Heart left ventricle (tissue), 16 donors: Measurements from ENCODE around the gene KCNG2. TPM values are rescaled to one million over a fixed set of nuclear protein-coding genes. Genes with fewer than 3 reads are reported as not detected.
A peak's percentile ranks its signal among the peaks of the same experiment; 100 is the strongest.

Source experiments
- ATAC-seq, 4 donors: fragments of 200-7000 bp; cut with Tn5 transposase; one replicate each; pipeline ENCODE4 v1.9.1; 2020 to 2022; ENCODE audit warnings: moderate library complexity in 4 of 4, mild to moderate bottlenecking in 3 of 4, moderate number of reproducible peaks in 1 of 4
- DNase-seq, 5 donors: peaks; one replicate each; pipeline ENCODE4 v3.0.0-alpha.2; 2020
- H3K27ac ChIP-seq, 12 donors: fragments of 200-600 bp; sonication (generic) in 4 of 12; one replicate each; pipeline versions ENCODE4 v1.5.0 to v1.8.0; 2016 to 2022; ENCODE audit warnings: mild to moderate bottlenecking in 2 of 12
- H3K27me3 ChIP-seq, 9 donors: fragments of 200-600 bp; sonication (generic) in 2 of 9; one replicate each; pipeline versions ENCODE4 v1.5.1 to v1.8.0; 2016 to 2022; ENCODE audit warnings: mild to moderate bottlenecking in 3 of 9
- H3K36me3 ChIP-seq, 9 donors: fragments of 200-600 bp; sonication (generic) in 2 of 9; one replicate each; pipeline versions ENCODE4 v1.5.0 to v1.8.0; 2018 to 2022; ENCODE audit warnings: mild to moderate bottlenecking in 2 of 9
- H3K4me1 ChIP-seq, 12 donors: fragments of 200-600 bp; sonication (generic) in 4 of 12; one replicate each; pipeline versions ENCODE4 v1.5.0 to v1.8.0; 2016 to 2022; ENCODE audit warnings: mild to moderate bottlenecking in 3 of 12
- H3K4me3 ChIP-seq, 12 donors: fragments of 200-600 bp; sonication (generic) in 4 of 12; one replicate each; pipeline versions ENCODE4 v1.5.0 to v1.8.0; 2017 to 2022; ENCODE audit warnings: mild to moderate bottlenecking in 9 of 12, moderate library complexity in 4 of 12
- H3K9me3 ChIP-seq, 12 donors: fragments of 200-600 bp; sonication (generic) in 4 of 12; one replicate each; pipeline versions ENCODE4 v1.5.0 to v1.8.0; 2016 to 2022; ENCODE audit warnings: mild to moderate bottlenecking in 1 of 12
- POLR2A ChIP-seq, 2 donors: fragments of 450-650 bp; IDR thresholded peaks; one replicate each; pipeline ENCODE4 v1.6.1; 2017; ENCODE audit warnings: antibody characterized with exemption in 2 of 2, mild to moderate bottlenecking in 2 of 2, moderate library complexity in 2 of 2
- WGBS, 4 donors: extraction: QIAGEN DNeasy Blood & Tissue Kit in 2 of 4; methylation state at CpG; one replicate each; pipeline versions ENCODE4 v1.1.5 to v1.1.7; 2013 to 2018; 5-methylcytosine and 5-hydroxymethylcytosine counted together
- intact Hi-C, 10 donors: fragments of 100-400 bp; cut with DNase I; formaldehyde crosslinking; loops; one replicate each; pipeline versions ENCODE4 v1.11.1 to v1.14.2; 2022
- polyA plus RNA-seq, 2 donors: library from polyadenylated mRNA; stranded (reverse); fragments of 200-250 nt; gene quantifications; one replicate each; pipeline ENCODE4 v1.2.3, GENCODE V29; 2013
- total RNA-seq, 9 donors: library from RNA; depleted of rRNA in 2 of 9; stranded (reverse); fragments of >200 nt in 2 of 9; fragmentation: NEBNext Ultra II Directional in 3 of 9; extraction: Animal tissue kit (Norgen Biotek cat#: 25700) in 3 of 9; gene quantifications; one replicate each; pipeline versions ENCODE4 v1.1.0 to v1.2.4, GENCODE V29; 2016 to 2023
- TF ChIP-seq, protein P1 (sequence below), 12 donors: fragments of 200-600 bp; sonication (generic) in 4 of 12; IDR thresholded peaks; one replicate each; pipeline versions ENCODE4 v1.5.0 to v1.8.0; 2018 to 2022; ENCODE audit warnings: antibody characterized with exemption in 12 of 12, mild to moderate bottlenecking in 5 of 12
- donor health status: ischemic (EF 13 %, LVEDD 7.1; RV severe dilation, severe dysfunction).
- donor health status: healthy with polysubstance abuse.
- donor health status: DM: no; HTN: yes; CAD: no.
- donor health status: DM: no; HTN: no; CAD: no.
- donor health status: ischemic (EF 25% LVEDD 6.9; RV normal size, moderate dysfunction).
- donor health status: ischemic (EF 25% LVEDD 5.7; RV mildly dilated, moderate dysfunction).
- donor health status: healthy.
- donor health status: DM: yes; HTN: yes; CAD: no.
- donor health status: ischemic (EF 35%, LVEDD 5.7; RV mildly dilated, moderate dysfunction).
- donor health status: nonischemic (EF 11% LVEDD 7.7; RV severe dilation, severe dysfunction).
- donor health status: DM: yes; HTN: yes; CAD: no.
- donor health status: PGD.
- donor health status: ischemic (EF 29% LVEDD 5.4; RV normal size, mild dysfunction).
- donor health status: nonischemic (EF 23%, LVEDD 6.1; RV moderate dilation, normal function).

The KCNG2 gene
- total and polyA plus RNA-seq, 11 donors = 0.07 to 1.5 (median 0.18) TPM; not detected in 8

DNA sequence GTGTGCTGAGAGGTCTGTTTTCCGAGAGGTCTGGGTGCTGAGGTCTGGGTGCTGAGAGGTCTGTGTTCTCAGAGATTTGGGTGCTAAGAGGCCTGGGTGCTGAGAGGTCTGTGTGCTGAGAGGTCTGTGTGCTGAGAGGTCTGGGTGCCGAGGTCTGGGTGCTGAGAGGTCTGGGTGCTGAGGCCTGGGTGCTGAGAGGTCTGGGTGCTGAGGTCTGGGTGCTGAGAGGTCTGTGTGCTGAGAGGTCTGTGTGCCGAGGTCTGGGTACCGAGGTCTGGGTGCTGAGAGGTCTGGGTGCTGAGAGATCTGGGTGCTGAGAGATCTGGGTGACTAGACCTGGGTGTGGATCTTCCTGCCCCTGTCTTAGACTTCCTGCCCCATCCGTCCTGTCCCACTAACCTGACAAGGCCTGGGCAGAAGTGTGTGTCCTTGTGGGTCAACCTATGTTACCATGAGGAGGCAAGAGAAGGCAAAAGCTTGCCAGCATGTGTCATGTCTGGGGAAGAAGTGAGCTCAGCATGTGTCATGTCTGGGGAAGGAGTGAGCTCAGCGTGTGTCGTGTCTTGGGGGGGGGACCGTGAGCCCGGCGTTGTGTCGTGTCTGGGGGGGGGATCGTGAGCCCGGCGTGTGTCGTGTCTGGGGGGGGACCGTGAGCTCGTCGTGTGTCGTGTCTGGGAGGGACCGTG, 69.3 kb downstream of the KCNG2 start:
- 83 to 88% (median 87%) methylated on average over 20 of the region's 20 CpGs for WGBS, 4 donors
- intact Hi-C loops = no loop called here
- peaks cover 0 to 14% (median under 1%) of the 10 kb centered on the region in 12 donors for H3K9me3 ChIP-seq
- DNase-seq (no peak), ATAC-seq (no peak)
- no peak overlapping the region for H3K27ac ChIP-seq
- TF ChIP-seq, protein P1, sequence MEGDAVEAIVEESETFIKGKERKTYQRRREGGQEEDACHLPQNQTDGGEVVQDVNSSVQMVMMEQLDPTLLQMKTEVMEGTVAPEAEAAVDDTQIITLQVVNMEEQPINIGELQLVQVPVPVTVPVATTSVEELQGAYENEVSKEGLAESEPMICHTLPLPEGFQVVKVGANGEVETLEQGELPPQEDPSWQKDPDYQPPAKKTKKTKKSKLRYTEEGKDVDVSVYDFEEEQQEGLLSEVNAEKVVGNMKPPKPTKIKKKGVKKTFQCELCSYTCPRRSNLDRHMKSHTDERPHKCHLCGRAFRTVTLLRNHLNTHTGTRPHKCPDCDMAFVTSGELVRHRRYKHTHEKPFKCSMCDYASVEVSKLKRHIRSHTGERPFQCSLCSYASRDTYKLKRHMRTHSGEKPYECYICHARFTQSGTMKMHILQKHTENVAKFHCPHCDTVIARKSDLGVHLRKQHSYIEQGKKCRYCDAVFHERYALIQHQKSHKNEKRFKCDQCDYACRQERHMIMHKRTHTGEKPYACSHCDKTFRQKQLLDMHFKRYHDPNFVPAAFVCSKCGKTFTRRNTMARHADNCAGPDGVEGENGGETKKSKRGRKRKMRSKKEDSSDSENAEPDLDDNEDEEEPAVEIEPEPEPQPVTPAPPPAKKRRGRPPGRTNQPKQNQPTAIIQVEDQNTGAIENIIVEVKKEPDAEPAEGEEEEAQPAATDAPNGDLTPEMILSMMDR (IDR thresholded peaks at IDR 0.05) = no peak
- TF ChIP-seq POLR2A (IDR thresholded peaks at IDR 0.05) = no peak
- H3K36me3 ChIP-seq = no peaks in the 10 kb centered on the region
- no peaks in the 10 kb centered on the region for H3K4me1 ChIP-seq
- no peak overlapping the region for H3K4me3 ChIP-seq
- peaks cover 0 to 30% (median 4%) of the 10 kb centered on the region in 9 donors for H3K27me3 ChIP-seq

DNA sequence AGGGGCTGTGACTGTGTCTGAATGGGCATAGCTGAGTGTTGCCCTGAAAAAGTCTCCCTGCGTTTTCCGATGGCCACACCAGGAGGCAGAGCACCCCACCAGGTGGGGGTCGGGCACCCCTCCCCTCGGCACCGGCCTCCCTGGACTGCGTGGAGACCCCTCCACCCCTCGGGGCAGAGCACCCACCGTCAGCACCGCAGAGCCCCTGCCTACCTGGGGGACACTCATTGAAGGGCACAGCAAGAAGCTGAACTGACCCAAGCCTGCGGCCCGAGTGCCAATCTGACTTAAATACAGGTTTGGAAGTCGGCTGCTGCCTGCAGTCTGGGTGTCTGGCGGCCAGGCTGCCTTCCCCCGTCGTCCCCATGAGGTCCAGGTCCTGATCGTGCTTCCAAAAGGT, 69.9 kb downstream of the KCNG2 start:
- no peak for TF ChIP-seq POLR2A (IDR thresholded peaks at IDR 0.05)
- TF ChIP-seq, protein P1 (IDR thresholded peaks at IDR 0.05) = no peak
- Histone ChIP-seq H3K9me3 (peaks cover 0 to 7% (median 0%) of the 10 kb centered on the region in 12 donors), H3K4me3 (no peak overlapping the region), H3K36me3 (no peaks in the 10 kb centered on the region), H3K4me1 (no peaks in the 10 kb centered on the region), H3K27me3 (peaks cover 0 to 29% (median 4%) of the 10 kb centered on the region in 9 donors), H3K27ac (no peak overlapping the region)
- DNase-seq = no peak
- ATAC-seq = no peak
- WGBS, 4 donors = 80 to 83% (median 81%) methylated on average over 7 to 16 of the region's 16 CpGs
- intact Hi-C loops = no loop called here

DNA sequence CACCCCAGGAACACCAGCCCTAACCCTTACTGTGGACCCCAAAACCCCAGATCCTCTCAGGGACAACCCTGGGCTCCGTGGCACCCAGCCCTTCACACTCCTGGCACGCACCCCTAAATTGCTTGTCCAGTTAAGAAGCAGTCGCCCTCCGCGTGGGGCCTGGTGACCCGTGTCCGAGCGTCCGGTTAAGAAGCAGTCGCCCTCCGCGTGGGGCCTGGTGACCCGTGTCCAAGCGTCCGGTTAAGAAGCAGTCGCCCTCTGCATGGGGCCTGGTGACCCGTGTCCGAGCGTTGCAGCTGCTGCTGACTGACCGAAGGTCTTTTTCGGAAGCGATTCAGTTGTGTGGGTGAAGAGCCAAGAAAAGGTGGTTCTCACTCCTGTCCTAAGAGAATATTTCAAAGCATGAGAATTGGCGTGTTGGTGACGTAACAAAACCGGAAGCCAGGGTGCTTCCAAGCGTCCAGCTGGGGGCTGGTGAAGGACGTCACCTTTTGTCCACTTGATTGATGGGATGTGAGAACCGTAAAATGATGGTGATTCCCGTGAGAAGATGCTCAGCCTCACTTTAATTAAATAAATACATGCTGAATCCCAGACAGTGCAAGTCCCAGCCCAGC, 70.5 kb downstream of the KCNG2 start:
- TF ChIP-seq POLR2A (IDR thresholded peaks at IDR 0.05) = no peak
- TF ChIP-seq, protein P1 (IDR thresholded peaks at IDR 0.05) = no peak
- Histone ChIP-seq H3K4me3 (no peak overlapping the region), H3K9me3 (peaks cover 0 to 1% (median 0%) of the 10 kb centered on the region in 12 donors), H3K27ac (no peak overlapping the region), H3K36me3 (no peaks in the 10 kb centered on the region), H3K4me1 (no peaks in the 10 kb centered on the region), H3K27me3 (peaks cover 0 to 27% (median 0%) of the 10 kb centered on the region in 9 donors)
- DNase-seq (no peak), ATAC-seq (no peak)
- WGBS, 4 donors = 89 to 93% (median 92%) methylated on average over 26 to 29 of the region's 29 CpGs
- intact Hi-C loops = no loop called here

DNA sequence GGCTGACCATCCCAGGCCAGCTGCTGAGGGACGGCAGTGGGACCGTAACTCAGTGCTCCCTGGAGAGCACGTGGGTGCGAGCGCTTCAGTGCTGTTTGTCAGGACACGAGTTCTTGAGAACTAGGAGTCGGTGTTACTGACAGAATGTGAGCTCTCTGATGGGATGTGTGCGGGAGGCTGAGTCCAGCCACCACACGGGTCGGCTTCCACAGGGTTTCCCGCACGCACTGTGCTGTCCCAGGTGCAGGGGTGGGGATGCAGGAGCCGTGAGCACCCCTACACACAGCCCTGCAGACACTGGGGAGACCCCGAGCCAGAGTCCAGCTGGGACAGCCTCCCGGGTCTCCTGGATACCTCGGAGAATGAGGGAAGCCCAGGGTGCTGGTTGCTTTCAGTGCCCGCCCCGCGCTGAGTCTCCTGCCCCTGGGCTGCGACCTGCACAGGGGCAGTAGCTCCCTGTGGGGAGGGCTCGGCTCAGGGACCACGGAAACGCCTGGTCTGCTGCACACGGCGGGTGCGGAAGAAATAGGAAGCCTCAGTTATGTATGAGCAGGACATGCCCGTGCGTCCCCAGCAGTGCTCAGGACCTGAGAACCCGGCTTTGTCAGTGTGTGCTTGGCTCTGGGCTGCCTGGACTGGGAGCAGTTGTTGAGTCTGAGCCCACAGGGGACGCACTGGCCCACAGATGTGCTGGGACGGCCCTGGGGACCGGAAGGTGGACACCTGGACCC, 71.2 kb downstream of the KCNG2 start:
- H3K4me3 ChIP-seq = no peak overlapping the region
- H3K9me3 ChIP-seq = no peaks in the 10 kb centered on the region
- intact Hi-C loops = no loop called here
- H3K27ac ChIP-seq = no peak overlapping the region
- ATAC-seq (peak in 1 of 4 donors; percentile 29), DNase-seq (no peak)
- H3K36me3 ChIP-seq = no peaks in the 10 kb centered on the region
- WGBS, 4 donors = 83 to 87% (median 85%) methylated on average over 25 to 32 of the region's 32 CpGs
- no peaks in the 10 kb centered on the region for H3K4me1 ChIP-seq
- peaks cover 0 to 28% (median 4%) of the 10 kb centered on the region in 9 donors for H3K27me3 ChIP-seq
- TF ChIP-seq, protein P1 (IDR thresholded peaks at IDR 0.05) = no peak
- TF ChIP-seq POLR2A (IDR thresholded peaks at IDR 0.05) = no peak
